Smooth muscle cell (in vitro differentiated cells): ENCODE data around the gene IRF3. TPM values are rescaled to one million over a fixed set of nuclear protein-coding genes. Genes with fewer than 3 reads are reported as not detected.
"Not testable (repeated sequence)": the region's sequence is repeated elsewhere in the genome, so short reads cannot be mapped to it uniquely, and the experiment has no call there.

Source experiments
- DNase-seq: peaks from one replicate; lab custom pipeline; 2025; ENCODE audit not compliant: unreplicated experiment; lab: John Stamatoyannopoulos, UW
- H2AFZ ChIP-seq: fragments of 200-600 bp; sonication (generic); 2 replicates; pipeline ENCODE4 v1.6.0; 2016; ENCODE audit warnings: antibody characterized with exemption, low read depth, mild to moderate bottlenecking
- H3F3A ChIP-seq: fragments of 200-600 bp; sonication (generic); 2 replicates; pipeline ENCODE4 v1.6.0; 2017; ENCODE audit warnings: antibody characterized with exemption, low read depth
- H3K27ac ChIP-seq: fragments of 200-600 bp; sonication (generic); 2 replicates; pipeline ENCODE4 v1.5.1; 2016; ENCODE audit warnings: low read depth, mild to moderate bottlenecking
- H3K27me3 ChIP-seq: fragments of 200-600 bp; sonication (generic); 2 replicates; pipeline ENCODE4 v1.6.1; 2016; ENCODE audit warnings: low read depth, mild to moderate bottlenecking
- H3K36me3 ChIP-seq: fragments of 200-600 bp; sonication (generic); 2 replicates; pipeline ENCODE4 v1.5.1; 2016; ENCODE audit warnings: low read depth
- H3K4me1 ChIP-seq: fragments of 200-600 bp; sonication (generic); 2 replicates; pipeline ENCODE4 v1.5.1; 2016; ENCODE audit warnings: low read depth
- H3K4me2 ChIP-seq: fragments of 200-600 bp; sonication (generic); 2 replicates; pipeline ENCODE4 v1.6.0; 2016; ENCODE audit warnings: mild to moderate bottlenecking
- H3K4me3 ChIP-seq: fragments of 200-600 bp; sonication (generic); 2 replicates; pipeline ENCODE4 v1.5.1; 2016; ENCODE audit warnings: mild to moderate bottlenecking
- H3K79me2 ChIP-seq: fragments of 200-600 bp; sonication (generic); 2 replicates; pipeline ENCODE4 v1.6.0; 2016; ENCODE audit warnings: low read depth, mild to moderate bottlenecking
- H3K9ac ChIP-seq: fragments of 200-600 bp; sonication (generic); 2 replicates; pipeline ENCODE4 v1.6.0; 2016; ENCODE audit warnings: low read depth
- H3K9me3 ChIP-seq: fragments of 200-600 bp; sonication (generic); replicated peaks from 2 replicates; pipeline ENCODE4 v1.5.1; 2016; ENCODE audit warnings: low read depth
- H4K20me1 ChIP-seq: fragments of 200-600 bp; sonication (generic); 2 replicates; pipeline ENCODE4 v1.6.0; 2016; ENCODE audit warnings: low read depth
- CTCF ChIP-seq: fragments of 200-600 bp; sonication (generic); IDR thresholded peaks from 2 replicates; pipeline ENCODE4 v1.5.1; 2017; ENCODE audit warnings: borderline replicate concordance, mild to moderate bottlenecking, antibody characterized with exemption; ENCODE audit not compliant: insufficient read depth, poor library complexity, severe bottlenecking
- WGBS: methylation state at CpG from one replicate; pipeline ENCODE4 v1.1.7; 2016; ENCODE audit warnings: low lambda C conversion rate; 5-methylcytosine and 5-hydroxymethylcytosine counted together
- polyA plus RNA-seq: library from polyadenylated mRNA; unstranded; fragments of >200 nt; fragmentation: Nextera tagmentation; extraction: Ambion mirVana; gene quantifications from 2 replicates; pipeline ENCODE4 v1.2.1, GENCODE V29; 2016
- total RNA-seq: library from RNA; depleted of rRNA; stranded (reverse); fragments of >200 nt; gene quantifications from 2 replicates; pipeline ENCODE4 v1.2.3, GENCODE V29; 2014

IRF3 gene
- total and polyA plus RNA-seq, 2 experiments from 2014 or later: 35.1 to 45.9 TPM

GRCh38 chr19:49624967-49625910 is 40.4 kb downstream of the IRF3 start:
- no peaks in the 10 kb centered on the region for H3K79me2 ChIP-seq
- no peak overlapping the region for H3K4me2 ChIP-seq
- H3K36me3 ChIP-seq: no peaks in the 10 kb centered on the region
- no peak overlapping the region for H3K9ac ChIP-seq
- TF ChIP-seq CTCF: no peak
- no peak overlapping the region for H3K27ac ChIP-seq
- H3F3A ChIP-seq: peaks cover 7% of the 10 kb centered on the region
- no peak for DNase-seq
- no peaks in the 10 kb centered on the region for H3K27me3 ChIP-seq
- H2AFZ ChIP-seq: no peak overlapping the region
- no peaks in the 10 kb centered on the region for H3K9me3 ChIP-seq
- WGBS: 99% methylated on average over 23 of the region's 27 CpGs
- H4K20me1 ChIP-seq: peaks cover 4% of the 10 kb centered on the region
- H3K4me3 ChIP-seq: no peak overlapping the region
- no peaks in the 10 kb centered on the region for H3K4me1 ChIP-seq

DNA sequence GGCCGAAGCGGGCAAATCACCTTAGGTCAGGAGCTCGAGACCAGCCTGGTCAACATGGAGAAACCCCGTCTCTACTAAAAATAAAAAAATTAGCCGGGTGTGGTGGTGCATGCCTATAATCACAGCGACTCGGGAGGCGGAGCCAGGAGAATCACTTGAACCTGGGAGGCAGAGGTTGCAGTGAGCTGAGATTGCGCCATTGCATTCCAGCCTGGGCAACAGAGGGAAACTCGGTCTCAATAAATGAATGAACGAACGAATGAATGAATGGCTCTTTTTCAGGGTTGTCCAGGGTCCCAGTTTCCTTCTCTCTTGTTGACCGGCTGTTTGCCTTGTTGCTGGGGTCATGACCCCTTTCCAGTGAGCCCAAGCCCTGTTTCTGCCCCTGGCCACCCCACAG is 47.8 kb downstream of the IRF3 start:
- H3K79me2 ChIP-seq, H3K9me3 ChIP-seq, H3K4me2 ChIP-seq, H3K27me3 ChIP-seq, H3K4me3 ChIP-seq, H3K36me3 ChIP-seq, H3K27ac ChIP-seq, H3K9ac ChIP-seq, H3F3A ChIP-seq, DNase-seq, H3K4me1 ChIP-seq, H2AFZ ChIP-seq: not testable (repeated sequence)
- H4K20me1 ChIP-seq: peaks cover 28% of the 10 kb centered on the region
- 98% methylated on average over 13 of the region's 13 CpGs for WGBS

DNA sequence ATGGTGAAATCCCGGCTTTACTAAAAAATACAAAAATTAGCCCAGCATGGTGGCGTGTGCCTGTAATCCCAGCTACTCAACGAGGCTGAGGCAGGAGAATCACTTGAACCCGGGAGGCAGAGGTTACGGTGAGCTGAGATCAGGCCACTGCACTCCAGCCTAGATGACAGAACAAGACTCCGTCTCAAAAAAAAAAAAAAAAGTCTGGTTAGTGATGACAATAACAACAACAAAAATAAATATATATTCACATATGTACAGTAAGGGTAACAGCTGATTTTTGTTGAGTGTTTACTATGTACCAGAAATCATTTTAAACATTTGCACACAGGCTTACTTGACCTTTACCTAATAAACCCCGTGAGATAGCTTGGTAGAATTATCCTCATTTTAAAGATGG is 48.7 kb downstream of the IRF3 start:
- peaks cover 37% of the 10 kb centered on the region for H4K20me1 ChIP-seq
- H3K4me2 ChIP-seq: no peak overlapping the region
- no peak overlapping the region for H3K9ac ChIP-seq
- H2AFZ ChIP-seq: no peak overlapping the region
- DNase-seq: no peak
- 97% methylated on average over 7 of the region's 7 CpGs for WGBS
- H3K9me3 ChIP-seq: no peaks in the 10 kb centered on the region
- H3K27ac ChIP-seq: no peak overlapping the region
- H3K4me1 ChIP-seq: no peaks in the 10 kb centered on the region
- peaks cover 18% of the 10 kb centered on the region for H3K79me2 ChIP-seq
- no peaks in the 10 kb centered on the region for H3K27me3 ChIP-seq
- no peak overlapping the region for H3K4me3 ChIP-seq
- no peak for TF ChIP-seq CTCF
- no peaks in the 10 kb centered on the region for H3K36me3 ChIP-seq
- H3F3A ChIP-seq: no peaks in the 10 kb centered on the region

GRCh38 chr19:49616532-49616931 is 49.1 kb downstream of the IRF3 start:
- no peak overlapping the region for H3K4me2 ChIP-seq
- H3K4me1 ChIP-seq: no peaks in the 10 kb centered on the region
- no peaks in the 10 kb centered on the region for H3F3A ChIP-seq
- H3K9me3 ChIP-seq: no peaks in the 10 kb centered on the region
- TF ChIP-seq CTCF: no peak
- DNase-seq: no peak
- peaks cover 38% of the 10 kb centered on the region for H4K20me1 ChIP-seq
- H3K4me3 ChIP-seq: no peak overlapping the region
- WGBS: 97% methylated on average over 7 of the region's 7 CpGs
- no peaks in the 10 kb centered on the region for H3K36me3 ChIP-seq
- no peak overlapping the region for H2AFZ ChIP-seq
- no peaks in the 10 kb centered on the region for H3K27me3 ChIP-seq
- no peak overlapping the region for H3K9ac ChIP-seq
- H3K79me2 ChIP-seq: peaks cover 19% of the 10 kb centered on the region
- no peak overlapping the region for H3K27ac ChIP-seq
